NCI-H510A (cell line): Measurements from ENCODE around the gene PRUNE2.

Experiments used
- DNase-seq: peaks from one replicate; lab custom pipeline; 2025; lab: John Stamatoyannopoulos, UW

Gene PRUNE2

DNA sequence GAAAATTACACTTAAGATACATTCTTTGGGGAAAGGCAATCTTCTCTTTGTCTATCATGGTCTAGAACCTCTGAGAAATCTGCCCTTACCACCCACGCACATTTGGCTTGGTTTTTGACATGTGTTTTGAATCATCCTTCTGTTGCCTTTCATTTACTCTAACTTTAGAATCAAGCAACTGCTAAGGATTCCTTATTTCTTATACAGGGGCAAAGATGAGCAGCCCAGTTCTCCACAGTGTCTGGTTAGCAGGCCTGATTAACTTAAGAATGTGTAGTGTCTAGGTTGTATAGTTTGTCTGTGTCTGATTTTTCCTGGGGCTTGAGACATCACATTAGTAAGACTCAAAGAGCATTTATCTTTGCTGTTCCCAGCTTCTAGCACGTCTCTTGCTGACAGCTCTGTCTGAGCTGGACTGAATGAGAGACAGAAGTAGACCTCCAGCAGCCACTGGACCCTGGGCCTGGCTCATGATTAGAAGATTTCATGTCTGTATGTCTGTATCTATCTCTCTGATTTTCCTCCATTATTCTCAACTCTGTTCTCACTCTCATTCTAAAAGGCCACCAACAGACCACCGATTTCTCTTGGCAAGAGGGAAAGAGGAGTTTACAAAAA lies 173.5 kb downstream of the PRUNE2 start:
- no peak for DNase-seq

DNA sequence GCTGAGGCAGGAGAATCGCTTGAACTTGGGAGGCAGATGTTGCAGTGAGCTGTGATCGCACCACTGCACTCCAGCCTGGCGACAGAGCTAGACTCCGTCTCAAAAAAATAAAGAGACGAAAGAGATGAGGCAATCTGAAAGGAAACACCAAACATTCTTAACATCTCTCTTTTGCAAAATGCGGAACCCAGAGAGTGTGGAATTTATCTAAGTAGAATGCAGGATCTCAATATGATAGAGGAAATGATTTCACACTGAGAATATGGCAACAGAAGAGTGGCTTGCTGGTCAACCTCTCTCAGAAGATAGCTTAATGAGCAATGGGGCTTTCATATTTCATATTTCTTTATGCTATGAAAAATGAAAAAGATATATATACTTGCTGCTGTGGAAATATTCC lies 175.1 kb downstream of the PRUNE2 start:
- no peak for DNase-seq

DNA sequence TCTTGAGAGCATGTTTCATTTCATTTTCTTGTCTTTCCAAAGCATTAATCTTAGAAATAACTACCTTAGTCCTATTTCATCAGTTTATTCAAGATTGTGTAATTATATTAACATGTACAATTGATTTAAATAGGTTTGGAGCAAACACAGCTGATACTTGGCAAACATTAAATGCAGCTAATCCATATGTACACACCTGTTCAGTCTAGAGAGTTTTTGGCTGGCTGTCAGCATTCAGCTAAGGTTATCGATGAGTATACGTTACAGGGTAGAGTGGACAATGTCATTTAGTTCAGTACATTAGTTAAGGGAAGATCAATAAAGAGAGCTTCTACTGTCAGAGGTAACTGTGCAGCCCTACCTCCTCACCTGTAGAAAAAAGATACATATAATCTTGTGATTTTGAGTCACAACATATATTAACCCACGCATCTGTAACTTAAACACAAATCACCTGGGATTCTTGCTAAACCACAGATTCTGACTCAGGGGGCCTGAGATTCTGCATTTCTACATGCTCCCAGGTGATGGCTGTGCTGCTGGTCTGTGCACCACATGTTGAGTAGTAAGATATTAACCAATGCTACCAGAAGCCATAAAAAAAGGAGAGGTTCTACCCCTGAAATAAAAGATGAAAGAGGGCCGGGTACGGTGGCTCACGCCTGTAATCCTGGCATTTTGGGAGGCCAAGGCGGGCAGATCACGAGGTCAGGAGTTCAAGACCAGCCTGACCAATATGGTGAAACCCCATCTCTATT lies 175.8 kb downstream of the PRUNE2 start:
- DNase-seq: peak; percentile 55

DNA sequence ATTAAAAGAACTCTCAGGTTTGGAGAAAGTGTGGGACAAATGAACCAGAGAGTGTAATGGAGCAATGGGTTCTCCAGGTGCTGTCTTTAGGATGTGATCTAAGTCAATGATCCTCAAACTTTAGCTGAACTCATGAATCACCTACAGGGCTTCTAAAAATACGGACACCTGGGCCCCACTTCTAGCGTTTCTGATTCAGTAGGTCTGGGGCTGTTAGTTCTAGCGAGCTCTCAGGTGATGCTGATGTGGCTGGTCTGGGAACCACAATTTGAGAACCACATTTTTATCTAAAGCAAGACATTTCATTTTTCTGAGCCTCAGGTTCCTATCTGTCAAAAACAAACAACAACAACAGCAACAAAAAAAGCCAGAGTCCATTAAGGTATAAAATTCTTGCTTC lies 176.8 kb downstream of the PRUNE2 start:
- DNase-seq: no peak

DNA sequence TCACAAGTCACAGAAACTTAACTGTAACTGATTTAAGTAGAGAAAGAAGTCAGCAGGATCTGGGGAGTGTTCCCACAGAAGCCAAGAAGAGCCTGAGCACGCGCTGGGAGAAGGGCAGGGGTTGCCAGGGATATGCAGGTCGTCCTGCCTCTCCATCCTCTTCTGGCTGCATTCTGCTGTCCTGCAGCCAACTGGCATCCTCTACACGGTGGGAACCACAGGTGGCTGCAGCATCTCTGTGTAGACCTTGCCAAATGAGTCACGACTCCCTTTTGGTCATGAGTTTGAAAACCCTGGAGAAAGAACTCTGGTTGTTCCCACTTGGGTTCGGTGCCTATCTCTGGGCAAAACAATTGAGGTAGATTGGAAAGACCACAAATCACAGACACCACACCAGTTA lies 180.0 kb downstream of the PRUNE2 start:
- no peak for DNase-seq

DNA sequence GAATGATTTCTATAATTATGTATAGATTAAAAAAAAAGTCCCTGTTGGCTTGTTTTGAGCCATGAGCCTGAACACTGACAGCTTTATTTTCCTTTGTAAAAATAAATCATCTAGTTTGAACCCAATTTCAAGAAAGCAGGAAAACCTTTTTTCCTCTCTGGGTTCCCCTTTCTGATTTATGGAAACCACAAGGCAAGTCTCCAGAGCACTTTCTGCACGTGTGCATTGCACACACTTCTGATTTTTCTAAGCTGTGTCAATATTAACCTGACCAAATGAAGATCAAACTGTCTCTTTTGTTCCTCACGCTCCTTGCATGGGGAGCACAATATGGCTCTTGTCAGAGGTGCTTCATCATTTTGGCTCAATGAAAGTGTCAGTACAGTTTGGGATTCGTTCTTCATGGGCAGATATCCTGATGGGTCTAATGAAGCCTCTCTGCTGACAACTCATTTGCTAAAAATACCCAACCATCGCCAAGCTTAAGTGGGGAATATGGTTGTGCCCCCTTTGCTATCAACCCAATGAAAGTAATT lies 180.8 kb downstream of the PRUNE2 start:
- peak; percentile 41 for DNase-seq

DNA sequence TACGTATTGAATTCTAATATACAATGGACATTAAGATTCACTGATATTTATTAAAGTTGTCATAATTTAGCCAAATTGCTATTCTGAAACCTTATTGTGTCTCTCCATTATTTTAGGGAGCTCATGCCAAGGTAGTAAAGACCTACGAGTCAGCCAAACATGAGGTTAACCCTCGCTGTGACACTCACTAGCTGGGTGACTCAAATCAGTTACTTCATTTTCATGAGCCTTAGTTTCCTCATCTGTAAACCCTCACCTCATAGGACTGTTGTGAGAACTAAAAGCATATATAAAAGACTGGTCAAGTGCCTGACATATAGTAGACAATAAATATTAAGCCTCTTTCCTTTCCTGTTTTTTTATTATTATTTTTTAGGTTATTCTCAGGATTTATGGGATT lies 185.7 kb downstream of the PRUNE2 start:
- DNase-seq: no peak

DNA sequence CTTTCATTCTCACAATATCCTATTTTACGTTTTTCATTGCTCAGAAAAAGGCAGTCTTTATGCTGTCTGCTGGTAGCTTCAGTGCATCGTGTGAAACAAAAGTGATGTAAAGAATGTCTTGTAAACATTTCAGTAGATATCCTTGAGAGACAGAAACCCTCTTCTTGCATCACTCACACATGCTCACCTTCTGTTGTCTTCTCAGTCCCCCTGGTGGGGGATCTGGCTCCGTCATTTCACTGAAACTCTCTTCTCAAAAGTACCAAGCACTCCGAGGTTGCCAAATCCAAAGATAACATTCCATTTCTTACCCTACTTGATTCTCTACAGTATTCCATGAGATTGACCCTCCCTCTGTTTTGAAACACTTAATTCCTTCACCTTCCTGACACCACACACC lies 187.7 kb downstream of the PRUNE2 start:
- DNase-seq: no peak

DNA sequence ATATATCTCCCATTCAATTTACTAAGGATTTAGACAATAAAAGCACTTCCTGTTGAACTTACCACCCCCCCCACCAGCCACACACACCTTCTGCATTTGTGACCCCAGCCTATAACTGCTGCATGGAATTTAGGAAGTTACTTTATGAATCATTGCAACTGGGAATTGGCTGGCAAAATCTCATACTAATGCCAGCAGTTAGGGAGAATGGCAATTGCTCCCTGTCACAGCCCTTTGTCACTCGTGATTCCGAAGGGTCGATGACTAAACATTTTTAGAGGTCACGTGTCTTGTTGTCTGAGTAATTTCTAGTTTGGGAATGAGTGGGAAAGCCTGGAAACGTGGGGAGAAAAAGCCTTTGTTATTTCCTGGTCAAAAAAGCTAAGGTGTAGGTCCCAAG lies 188.3 kb downstream of the PRUNE2 start:
- no peak for DNase-seq

DNA sequence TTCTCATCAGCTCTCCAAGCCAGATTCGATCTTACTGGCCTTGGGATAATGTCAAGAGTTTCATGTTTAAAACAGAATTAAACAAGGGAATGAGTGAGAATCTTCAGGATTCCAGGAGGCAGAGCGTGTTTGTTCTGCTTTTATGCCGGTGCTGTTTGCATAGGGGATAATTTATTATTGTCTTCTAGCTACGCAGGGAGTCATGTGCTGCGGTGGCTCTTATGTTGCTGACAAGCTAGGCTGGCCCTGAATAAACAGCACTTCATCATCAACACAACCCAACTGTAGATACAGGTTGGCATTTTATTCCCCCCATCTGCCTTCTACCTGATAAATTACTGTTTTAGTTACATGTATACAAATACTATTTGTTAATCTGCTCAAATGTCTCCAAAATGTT lies 188.7 kb downstream of the PRUNE2 start:
- DNase-seq: peak; percentile 43

DNA sequence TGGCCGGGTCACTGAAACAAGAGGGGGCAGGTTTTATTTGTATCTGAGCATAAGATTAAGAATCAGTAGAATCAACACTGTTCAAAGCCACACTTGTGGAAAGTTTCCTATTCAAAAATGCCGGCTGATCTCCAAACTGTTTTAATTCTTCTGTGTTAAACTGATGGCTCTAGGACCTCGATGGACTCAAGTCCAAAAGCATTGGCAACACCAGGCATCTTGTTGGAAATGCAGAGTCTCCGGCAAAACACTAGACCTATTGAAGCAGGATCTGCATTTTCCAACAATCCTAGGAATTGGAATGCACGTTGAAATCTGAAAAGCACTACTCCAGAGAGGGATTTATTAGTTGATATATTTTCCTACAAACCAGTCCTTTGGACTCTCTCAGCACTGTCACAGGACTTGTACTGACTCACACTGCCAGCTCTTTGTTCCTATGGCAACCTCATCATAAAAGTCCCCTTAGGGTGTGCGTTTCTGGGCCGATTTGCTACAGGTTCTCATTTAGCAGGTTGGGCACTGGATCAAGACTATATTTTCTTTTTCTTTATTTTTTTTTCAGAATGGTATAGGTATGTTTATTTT lies 189.7 kb downstream of the PRUNE2 start:
- DNase-seq: no peak

DNA sequence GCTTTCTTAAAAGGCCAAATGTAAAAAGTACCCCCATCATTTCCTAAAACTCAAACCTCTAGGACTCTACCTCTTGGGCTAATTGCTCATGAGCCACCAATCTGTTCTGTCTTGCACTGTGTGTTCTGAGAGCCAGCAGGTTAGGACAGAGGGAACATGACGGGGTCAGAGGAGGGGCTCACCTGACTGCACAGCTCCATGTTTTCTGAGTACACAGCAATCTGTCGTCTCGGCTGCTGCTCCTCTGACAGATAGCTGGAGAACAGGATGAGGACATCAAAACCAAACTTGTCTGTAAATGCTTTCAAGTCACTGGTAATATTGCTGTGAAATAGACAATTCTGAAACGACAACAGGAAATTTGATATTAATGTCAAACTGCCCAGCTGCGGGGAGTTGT lies 192.5 kb downstream of the PRUNE2 start:
- DNase-seq: no peak

DNA sequence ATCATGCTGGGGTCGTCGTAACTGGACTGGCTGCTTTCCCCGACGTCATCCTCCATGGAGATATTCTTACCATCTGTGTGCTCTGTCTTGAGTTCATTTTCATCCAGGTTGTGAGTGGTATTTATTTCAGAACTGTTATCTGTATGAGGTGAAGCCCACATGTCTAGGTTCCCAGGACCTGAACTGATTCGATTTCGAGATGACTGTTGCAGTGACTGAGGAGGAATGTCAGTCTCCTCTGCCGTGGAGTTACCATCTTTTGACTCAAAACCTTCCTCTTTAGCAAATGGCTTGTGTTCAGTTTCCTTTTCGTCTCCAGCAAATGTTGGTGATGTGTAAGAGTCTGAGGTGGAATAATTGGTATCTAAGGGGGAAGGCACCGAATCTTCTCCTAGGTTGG lies 196.9 kb downstream of the PRUNE2 start:
- DNase-seq: no peak

DNA sequence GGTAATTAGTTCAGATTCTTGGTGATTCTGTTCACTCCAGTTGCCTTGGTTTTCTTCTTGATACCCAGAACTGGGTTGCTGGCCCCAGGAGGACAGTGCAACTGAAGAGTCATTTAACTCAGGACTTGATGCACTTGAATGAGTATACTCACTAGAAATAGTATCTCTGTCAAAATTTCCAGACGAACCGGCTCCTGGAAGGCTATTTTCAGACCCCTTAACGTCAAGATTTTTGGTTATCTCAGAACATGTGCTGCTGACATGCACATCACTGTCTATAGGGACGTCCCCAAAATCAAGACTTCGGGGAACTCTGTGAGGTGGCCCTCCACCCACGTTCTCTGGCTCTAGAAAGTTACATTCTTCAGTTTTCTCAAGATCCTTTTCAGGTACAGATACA lies 198.4 kb downstream of the PRUNE2 start:
- DNase-seq: no peak

DNA sequence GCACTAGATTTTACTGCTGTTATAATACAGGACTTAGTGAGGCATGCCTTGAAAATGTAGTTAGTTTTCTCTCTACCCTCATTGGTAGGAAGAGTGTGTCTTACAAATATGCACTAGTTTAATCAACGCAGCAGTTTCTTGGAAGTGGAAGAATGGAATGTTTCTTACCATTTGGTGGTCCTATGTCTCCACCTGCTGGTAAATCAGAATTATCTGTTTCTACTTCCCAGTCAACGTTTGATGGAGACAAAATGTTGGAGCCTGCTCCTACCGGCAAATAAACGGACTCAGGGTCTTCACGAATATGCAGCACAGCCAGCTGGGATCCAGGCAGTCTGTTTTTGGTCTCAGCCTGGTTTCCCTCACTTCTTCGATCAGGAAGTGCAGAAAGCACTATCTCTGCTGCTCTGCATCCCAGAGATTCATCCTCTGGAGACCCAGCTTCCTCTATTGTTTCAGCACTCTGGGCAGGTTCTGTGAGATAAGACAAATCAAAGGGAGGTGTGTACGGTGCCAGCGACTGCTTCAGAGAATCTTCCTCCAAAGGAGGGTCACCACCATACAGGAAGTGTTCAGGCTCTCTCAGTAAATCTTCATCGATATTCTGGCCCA lies 201.2 kb downstream of the PRUNE2 start:
- DNase-seq: peak; percentile 51

DNA sequence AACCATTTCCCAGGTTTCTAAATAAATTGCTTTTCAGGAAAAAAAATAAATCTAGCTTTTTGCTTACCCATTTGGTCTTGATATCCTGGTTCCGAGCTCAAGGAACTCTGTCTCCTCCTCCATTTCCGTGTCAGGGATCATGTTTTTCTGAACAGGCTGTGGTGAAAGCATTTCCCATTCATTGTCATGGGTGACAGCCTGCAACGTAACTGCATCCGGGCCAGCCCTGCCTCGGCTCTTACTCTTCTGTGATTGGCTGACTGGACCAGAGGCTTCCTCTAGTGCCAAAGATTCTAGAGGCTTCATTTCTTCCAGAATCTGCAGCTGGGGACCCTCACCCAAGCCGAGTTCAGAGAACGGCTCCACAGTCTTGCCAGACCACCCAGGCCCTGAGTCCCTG lies 202.6 kb downstream of the PRUNE2 start:
- DNase-seq: no peak

DNA sequence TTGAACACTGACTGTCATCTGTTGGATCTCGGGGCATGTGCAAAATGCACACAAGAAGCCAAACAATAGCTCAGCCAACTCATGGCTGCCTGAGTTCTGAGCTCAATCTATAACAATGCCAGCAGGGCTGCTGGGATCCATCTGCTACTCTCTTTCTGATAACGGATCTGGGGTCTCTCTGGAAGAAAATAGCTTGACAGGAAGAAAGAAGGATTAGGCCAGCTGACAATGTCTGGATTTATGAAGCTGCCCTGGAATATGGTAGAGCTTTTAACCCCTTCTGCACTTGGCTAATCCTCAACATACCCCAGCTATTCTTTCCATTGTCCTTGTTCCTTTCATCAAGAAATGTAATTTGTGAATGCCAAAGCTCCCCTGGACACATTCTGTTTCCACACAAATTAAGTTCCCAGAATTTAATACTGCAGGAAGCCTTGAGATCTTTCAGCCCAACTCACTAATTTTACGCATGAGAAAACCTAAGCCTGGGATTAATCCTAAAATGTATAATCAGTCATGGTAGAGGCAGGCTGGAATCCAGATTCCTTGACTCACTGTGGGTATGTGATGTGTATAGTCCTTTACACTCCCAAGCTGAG lies 204.4 kb downstream of the PRUNE2 start:
- DNase-seq: no peak

DNA sequence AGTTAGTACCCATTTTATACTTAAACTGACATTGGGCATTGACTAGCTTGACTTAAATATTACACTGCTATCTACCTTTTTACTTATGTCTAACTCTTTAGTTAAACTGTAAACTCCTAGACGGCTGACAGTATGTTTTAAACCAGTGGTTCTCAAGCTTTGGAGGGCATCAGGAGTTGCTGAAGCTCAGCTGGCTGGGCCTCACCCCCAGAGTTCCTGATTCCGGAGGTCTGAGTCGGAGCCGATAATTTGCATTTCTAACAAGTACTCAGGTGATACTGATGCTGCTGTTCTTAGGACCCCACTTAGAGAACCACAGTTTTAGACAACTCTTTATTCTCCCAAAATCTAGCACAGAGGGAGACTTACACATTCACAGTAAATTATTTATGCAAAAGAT lies 205.0 kb downstream of the PRUNE2 start:
- no peak for DNase-seq

DNA sequence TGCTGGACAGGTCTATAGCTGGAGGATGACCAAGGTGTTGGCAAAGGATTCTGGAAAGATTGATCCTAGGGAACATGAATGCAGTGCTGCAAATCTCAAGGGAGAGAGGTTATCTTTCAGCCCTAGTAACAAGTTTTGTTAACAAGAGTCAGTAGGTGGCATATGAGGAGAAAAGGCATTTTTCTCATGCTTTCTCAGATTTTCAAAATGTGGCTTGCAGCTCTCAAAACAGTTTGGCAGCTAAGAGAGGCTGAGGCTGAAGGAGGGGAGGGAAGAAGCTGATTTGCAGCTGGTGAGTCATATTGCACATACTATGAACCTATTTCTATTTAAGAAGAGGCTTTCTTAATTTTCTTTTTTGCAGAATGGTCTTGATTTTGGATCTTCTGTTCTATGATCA lies 205.9 kb downstream of the PRUNE2 start:
- no peak for DNase-seq

DNA sequence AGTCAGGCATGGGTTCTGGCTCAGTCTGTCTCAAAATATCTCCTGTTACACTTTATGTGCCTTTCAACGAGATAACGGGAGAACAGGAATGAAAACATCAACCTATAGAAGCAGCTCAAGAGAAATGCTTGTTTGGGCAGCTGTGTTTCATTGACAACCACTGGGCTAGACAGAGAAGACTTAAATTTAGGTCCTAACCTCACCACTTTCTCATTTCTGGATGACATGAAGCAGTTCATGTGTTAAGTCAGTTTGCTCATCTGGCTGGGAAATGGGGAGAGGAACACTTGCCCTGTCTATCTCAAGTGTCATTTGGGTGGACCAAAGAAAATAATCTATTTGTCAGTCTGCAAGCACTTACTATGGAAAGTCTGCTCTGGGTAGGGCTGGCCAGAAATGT lies 208.4 kb downstream of the PRUNE2 start:
- no peak for DNase-seq

DNA sequence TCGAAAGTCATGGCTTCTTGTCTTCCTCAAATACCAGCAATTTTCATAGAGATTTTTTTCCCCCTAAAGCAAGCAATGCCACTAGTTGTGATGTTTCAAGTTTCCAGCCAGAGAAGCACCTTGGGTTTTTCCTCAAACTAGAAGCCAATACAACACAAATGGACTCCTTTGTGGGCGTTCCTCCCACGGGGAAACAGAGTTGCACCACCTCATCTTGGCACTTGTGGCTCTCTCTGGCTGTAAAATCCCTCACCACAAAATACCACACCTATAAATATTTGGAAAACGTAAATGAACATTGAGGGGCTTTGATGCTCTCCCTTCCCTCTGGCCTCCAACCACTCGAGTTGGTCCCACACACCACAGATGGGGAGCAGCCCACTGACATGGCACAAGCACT lies 208.8 kb downstream of the PRUNE2 start:
- DNase-seq: no peak

DNA sequence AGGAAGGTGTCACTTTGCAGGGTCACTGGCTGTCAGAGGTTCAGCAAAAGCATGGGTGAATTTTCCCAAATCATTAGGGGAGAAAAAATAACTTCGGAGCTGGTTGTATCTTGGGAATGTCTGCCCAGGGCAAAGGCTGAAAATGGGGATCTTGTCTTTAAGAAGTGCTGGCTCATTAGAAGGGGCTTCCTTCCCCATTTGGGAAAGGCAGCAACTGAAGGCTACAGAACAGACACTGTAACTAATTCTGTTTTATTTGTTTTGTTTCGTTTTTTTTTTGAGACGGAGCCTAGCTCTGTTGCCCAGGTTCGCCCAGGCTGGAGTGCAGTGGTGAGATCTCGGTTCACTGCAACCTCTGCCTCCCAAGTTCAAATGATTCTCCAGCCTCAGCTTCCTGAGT lies 212.0 kb downstream of the PRUNE2 start:
- no peak for DNase-seq
